WERI-Rb-1 (cell line): ENCODE measurements around the gene KCNA3.

Source experiments
- DNase-seq: peaks from one replicate; pipeline ENCODE4 v3.0.0-alpha.2; 2020
- H3K27ac ChIP-seq: fragments of 250-450 bp; sonication (Bioruptor Pico); 2 replicates; pipeline ENCODE4 v1.5.1; 2020; ENCODE audit warnings: mild to moderate bottlenecking, moderate library complexity
- H3K27me3 ChIP-seq: fragments of 250-450 bp; sonication (Bioruptor Pico); 2 replicates; pipeline ENCODE4 v1.5.1; 2021; ENCODE audit warnings: mild to moderate bottlenecking, low read depth, moderate library complexity; ENCODE audit not compliant: insufficient read depth, severe bottlenecking
- H3K36me3 ChIP-seq: fragments of 250-450 bp; sonication (Bioruptor Pico); 2 replicates; pipeline ENCODE4 v1.5.1; 2020; ENCODE audit warnings: mild to moderate bottlenecking, moderate library complexity
- H3K4me3 ChIP-seq: 2 replicates; pipeline ENCODE4 v1.5.1; 2011; ENCODE audit warnings: low read depth, mild to moderate bottlenecking, control low read depth, low read length
- H3K9me3 ChIP-seq: fragments of 250-450 bp; sonication (Bioruptor Pico); 2 replicates; pipeline ENCODE4 v1.5.1; 2021; ENCODE audit warnings: mild to moderate bottlenecking, moderate library complexity; ENCODE audit not compliant: severe bottlenecking
- CTCF ChIP-seq: IDR thresholded peaks from 2 replicates; pipeline ENCODE4 v1.5.1; 2011; ENCODE audit warnings: low read depth, mild to moderate bottlenecking, control low read depth, inconsistent platforms, low read length

The KCNA3 gene

GRCh38 chr1:110673197-110673701, 1.5 kb downstream of the KCNA3 start:
- DNase-seq, result no peak
- H3K36me3 ChIP-seq, result no peaks in the 10 kb centered on the region
- no peak overlapping the region for H3K4me3 ChIP-seq
- H3K27me3 ChIP-seq, result no peaks in the 10 kb centered on the region
- no peak overlapping the region for H3K27ac ChIP-seq
- no peak for TF ChIP-seq CTCF
- H3K9me3 ChIP-seq, result peaks cover 5% of the 10 kb centered on the region

- Histone ChIP-seq H3K27me3 (no peaks in the 10 kb centered on the region), H3K9me3 (peaks cover 5% of the 10 kb centered on the region), H3K36me3 (no peaks in the 10 kb centered on the region), H3K27ac (no peak overlapping the region), H3K4me3 (no peak overlapping the region)
- DNase-seq, result no peak
- TF ChIP-seq CTCF, result no peak
Measured at GRCh38 chr1:110672753-110673108, 2.0 kb downstream of the KCNA3 start.

GRCh38 chr1:110672001-110672752, 2.6 kb downstream of the KCNA3 start:
- TF ChIP-seq CTCF, result no peak
- Histone ChIP-seq H3K27me3 (no peaks in the 10 kb centered on the region), H3K9me3 (peaks cover 5% of the 10 kb centered on the region), H3K36me3 (no peaks in the 10 kb centered on the region), H3K27ac (no peak overlapping the region), H3K4me3 (no peak overlapping the region)
- DNase-seq, result no peak

GRCh38 chr1:110671361-110671760, 3.4 kb downstream of the KCNA3 start:
- no peak overlapping the region for H3K4me3 ChIP-seq
- no peaks in the 10 kb centered on the region for H3K36me3 ChIP-seq
- DNase-seq, result no peak
- H3K27ac ChIP-seq, result no peak overlapping the region
- H3K9me3 ChIP-seq, result peaks cover 5% of the 10 kb centered on the region
- no peaks in the 10 kb centered on the region for H3K27me3 ChIP-seq
- no peak for TF ChIP-seq CTCF

- Histone ChIP-seq H3K27me3 (no peaks in the 10 kb centered on the region), H3K36me3 (no peaks in the 10 kb centered on the region), H3K4me3 (no peak overlapping the region), H3K9me3 (no peaks in the 10 kb centered on the region), H3K27ac (no peak overlapping the region)
- no peak for TF ChIP-seq CTCF
- no peak for DNase-seq
Measured at GRCh38 chr1:110668549-110668948, 6.2 kb downstream of the KCNA3 start.

- Histone ChIP-seq H3K27me3 (no peaks in the 10 kb centered on the region), H3K27ac (no peak overlapping the region), H3K4me3 (no peak overlapping the region), H3K36me3 (no peaks in the 10 kb centered on the region), H3K9me3 (no peaks in the 10 kb centered on the region)
- no peak for TF ChIP-seq CTCF
- DNase-seq, result no peak
Measured at GRCh38 chr1:110667776-110668175, 7.0 kb downstream of the KCNA3 start.
